NCI-H2029 treated with DMSO at 0.1 percent for 48 hours (cell line): ENCODE results near the gene CELF2.
"Not testable (repeated sequence)": the region's sequence is repeated elsewhere in the genome, so short reads cannot be mapped to it uniquely, and the experiment has no call there.

ENCODE experiments used
- DNase-seq: peaks from one replicate; lab custom pipeline; 2025; lab: John Stamatoyannopoulos, UW

The CELF2 gene

DNA sequence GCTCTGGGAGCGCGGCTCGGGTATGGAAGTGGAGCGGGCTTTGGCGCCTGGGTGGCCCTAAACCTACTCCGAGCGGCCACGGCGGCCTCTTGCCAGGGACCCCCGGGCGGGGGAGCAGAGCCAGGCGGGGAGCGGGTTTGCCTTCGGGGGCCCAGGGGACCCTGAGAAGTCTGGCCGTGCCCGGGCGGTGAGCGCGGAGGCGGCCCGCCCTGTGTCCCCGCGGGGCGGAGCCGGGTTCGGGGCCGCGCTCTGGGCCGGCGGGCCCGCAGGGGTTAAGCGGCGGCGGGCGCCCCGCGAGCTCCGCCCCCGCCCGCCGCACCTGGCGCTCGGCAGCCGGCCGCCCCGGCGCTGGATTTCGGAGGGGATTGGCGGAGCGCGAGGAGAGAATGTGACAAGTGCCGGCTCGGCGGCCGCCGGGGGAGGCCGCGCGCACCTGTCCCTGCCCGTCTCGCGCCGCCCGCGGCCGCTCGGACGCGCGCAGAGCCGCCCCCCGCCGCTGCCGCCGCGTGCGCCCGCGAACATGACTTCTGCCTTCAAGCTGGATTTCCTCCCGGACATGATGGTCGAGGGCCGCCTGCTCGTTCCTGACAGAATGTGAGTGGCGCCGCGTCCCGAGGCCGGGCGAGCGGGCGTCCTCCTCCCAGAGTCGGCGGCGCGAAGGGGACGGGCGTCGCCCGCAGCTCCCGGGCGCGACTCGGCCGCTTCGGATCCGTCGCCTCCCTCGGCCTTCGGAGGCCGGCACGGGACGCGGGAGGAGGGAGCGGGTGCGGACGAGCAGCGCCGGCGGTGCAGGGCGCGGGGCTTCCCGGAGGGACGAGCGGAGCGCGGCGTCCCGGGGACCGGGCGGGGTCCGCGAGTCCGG is at the start of gene CELF2:
Gene CELF2, plus strand, starts transcription at position 303 of the 862 bp plus-strand sequence. Its CDS starts 218 bp downstream, at position 521.
- DNase-seq, result no peak

DNA sequence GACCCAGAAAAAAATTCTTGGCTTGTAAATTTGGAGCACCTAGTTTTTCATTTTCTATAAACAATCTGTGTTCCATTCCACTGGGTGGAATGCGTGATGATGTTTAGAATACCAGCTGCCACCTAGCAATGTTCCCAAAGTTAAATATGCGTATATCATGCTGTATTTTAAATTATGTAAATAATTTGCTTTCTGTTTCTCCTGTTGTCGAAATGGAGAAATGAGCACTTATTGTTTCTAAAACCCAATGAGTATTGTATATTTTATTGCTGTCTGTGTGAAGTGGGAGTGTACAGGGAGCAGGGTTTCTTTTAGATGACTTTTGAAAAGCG is 49.4 kb upstream of the CELF2 start:
- no peak for DNase-seq

DNA sequence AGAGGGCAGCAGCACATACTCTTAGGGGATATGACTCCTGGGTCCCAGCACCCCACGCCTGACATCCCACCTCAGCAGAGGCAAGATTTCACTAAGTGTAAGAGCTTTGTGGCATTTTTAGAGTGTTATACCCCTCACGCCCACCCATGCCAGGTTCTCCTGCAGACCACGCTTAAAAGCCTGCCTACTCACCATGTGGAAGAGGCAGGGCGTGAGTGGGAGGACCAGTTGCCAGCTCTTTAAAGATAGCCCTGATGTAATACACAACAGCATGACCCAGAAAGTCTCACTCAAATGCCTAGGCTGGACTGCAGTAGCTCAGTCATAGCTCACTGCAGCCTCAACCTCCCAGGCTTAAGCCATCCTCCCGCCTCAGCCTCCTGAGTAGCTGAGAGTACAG is 44.4 kb upstream of the CELF2 start:
- no peak for DNase-seq

DNA sequence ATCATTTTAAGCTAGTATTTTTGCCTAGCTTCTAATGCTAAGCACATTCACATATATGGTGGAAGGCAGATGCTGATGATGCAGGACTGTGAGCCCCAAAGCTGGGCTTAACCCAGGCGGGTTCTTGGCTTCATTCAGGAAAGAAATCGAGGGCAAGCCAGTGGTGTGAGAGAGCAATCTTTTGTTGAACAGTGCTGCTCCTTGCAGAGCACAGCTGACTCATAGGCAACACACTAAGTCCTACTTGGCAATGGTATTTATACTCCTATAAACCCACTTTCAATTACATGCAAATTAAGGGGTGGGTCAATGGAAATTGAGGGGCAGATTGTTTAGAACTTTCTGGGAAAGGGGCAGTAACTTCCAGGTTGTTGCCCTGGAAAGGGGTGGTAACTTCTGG is 42.0 kb upstream of the CELF2 start:
- DNase-seq, result no peak

DNA sequence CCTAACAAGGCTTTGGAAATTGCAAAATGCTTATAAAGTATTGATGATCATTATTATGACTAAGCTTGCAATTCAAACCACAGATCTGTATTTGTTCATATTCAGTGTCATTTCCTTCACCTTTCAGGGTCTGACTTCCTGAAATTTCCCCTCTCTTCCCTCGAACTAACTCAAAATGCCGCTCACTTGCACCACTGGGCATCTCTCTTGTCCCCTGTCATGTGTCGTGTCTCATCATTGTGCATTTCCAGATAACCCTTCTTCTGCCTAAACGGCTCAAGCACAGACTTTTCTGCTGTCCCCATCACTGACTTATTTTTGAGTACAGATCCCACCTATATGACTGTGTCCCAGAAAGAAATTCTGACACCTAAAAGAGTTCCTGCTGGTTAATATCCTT is 41.0 kb upstream of the CELF2 start:
- no peak for DNase-seq

DNA sequence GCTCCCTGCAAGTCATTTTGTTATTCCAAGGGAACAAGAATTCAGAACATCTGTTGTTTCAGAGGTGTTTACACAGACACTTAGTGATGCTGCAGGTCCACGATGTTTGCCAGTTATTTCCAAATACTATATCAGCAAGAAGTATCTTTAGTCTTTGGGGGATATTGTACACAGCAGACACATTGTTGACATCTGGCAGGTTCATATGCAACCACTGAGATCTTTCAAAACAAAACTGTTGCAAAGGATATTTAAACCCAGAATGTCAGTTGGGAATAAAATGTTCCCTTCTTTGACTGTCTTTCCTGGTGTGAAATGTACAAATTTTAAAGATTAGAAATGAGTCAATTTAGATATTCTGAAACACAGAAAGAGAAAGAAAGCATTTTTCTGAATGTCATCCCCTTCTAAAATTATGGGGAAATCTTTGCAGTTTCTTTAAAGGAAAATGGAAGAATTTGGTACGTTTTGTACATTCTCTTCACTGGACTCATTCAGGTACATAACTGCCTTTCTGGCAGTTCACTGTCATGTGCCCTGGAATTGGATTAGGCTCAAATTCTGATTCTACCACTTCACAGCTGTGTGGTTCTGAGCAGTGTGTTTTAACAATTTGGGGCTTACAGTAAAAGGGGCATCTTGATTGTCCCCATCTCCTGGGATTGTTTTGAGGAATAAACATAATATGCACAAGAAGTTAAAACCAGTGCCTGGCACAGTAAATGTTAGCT is 40.3 kb upstream of the CELF2 start:
- no peak for DNase-seq

DNA sequence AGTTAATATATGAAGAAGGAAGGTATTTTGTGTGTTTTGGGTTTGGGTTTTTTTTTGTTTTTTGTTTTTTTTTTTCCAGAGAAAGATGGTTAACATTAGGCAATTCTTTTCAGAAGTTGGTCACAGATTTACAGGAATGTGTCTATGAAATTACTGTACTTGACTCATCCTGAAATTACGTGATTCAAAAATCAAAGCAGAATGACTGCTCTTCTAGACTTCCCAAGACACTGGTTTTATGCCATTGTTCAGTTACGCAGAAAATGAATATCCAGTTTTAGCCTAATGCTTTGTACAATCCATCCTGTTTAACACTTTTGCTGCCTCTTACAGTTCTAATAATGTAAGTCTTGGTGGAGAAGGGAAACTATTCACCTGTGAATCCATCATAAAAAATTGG is 39.7 kb upstream of the CELF2 start:
- no peak for DNase-seq

DNA sequence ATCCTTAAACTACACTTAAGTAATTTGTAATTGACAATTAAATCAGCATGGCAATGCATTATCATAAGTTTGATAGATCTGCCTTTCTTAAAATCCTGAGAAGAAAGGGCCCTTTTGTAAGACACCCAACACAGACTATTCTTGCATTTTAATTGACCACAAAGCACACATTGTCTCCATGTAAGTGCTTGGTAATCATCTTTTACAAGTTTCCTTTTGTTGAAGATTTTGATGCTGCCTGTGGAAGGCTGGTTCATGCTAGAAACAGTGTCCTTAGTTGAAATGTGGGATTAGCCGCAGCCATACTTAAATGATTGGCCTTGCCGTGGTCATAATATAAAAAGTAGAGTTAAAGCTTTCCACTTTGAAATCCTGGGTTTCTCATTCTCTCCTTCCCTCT is 32.3 kb upstream of the CELF2 start:
- DNase-seq, result no peak

DNA sequence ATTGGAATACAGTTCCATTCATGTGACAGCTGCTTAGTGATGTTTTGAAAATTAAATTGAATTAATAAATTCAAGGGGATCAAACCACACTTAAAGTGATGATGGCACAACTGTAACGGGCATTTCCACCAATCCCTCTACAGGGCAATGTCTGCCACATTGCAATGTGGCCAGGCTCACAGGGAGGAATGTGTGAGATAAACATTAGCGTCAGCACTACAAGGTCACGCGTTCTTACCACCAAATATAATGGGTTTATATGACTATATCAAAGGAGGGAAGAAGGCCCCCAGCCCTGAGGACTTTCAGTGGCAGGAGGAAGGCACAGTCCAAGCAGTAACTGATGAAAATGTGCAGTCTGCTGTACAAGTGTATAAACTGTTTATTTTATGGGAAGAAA is 31.1 kb upstream of the CELF2 start:
- no peak for DNase-seq

DNA sequence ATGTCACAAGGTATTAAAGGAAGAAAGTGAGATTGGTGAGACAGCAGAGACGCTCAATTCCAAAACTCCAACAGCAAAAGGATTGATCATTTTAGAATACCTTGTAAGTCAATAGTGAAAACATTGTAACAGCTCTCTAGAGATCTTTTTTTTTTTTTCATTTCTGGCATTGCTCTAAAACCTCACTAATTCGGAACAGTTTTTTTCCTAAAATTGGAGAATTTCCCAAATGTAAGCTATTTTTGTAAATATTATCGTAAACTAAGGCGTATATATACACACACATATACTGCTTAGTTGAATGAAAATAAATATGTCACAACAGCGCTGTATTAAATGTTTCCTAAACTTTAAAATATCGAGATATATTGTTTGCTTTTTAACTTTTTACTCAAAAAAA is 30.6 kb upstream of the CELF2 start:
- DNase-seq, result no peak

DNA sequence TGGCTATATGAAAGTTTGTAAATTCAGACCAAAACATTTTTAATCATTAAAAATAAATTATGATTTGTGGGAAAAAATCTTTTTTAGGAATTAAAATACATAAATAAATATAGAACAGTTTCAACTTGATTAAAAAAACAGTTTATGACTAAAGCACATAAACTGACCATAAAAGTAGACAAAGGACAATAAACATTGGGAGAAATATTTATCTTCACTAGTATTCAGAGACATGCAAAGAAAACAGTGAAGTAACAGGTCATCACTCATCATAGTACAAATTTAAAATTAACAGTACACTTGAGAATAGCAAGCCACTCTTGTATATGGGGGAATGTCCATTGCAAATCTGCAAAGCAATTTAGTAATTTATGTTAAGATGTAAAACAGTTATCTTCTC is 28.0 kb upstream of the CELF2 start:
- DNase-seq, result no peak

DNA sequence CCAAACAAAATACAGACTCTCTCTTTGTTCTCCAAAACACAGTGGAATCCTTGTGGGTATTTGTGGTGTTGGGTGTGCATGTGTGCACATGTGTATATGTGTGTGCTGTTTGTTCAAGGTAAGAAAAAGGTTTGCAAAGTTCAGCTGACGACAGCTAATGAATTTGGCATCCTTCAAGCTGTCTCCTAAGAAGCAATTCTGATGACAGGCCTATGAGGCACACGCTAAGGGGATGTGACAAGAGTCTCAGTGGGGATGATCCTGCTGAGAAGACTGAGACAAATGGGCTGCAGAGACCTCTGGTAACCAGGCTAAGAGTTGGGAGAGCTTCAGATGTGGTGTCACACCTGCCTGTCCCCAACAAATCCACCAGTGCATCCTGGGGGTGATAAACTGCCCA is 26.5 kb upstream of the CELF2 start:
- DNase-seq, result no peak

DNA sequence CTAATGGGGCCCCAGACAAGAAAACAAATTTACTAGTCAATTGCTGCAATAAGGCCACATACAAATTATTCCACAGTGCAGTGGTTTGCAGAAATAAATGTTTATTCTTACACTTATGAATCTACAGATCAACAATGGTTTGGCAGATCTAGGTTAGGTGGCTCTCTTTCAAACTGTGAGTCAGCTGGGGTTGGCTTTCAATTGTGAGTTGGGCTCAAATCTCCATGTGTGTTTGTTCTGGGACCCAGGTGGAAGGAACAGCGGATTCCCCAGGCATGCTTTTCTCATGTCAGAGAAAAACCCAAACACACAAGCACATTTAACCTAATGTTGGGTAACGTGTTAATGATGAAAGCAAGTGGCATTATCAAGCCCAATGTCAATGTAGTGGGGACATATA is 25.6 kb upstream of the CELF2 start:
- DNase-seq, result no peak

DNA sequence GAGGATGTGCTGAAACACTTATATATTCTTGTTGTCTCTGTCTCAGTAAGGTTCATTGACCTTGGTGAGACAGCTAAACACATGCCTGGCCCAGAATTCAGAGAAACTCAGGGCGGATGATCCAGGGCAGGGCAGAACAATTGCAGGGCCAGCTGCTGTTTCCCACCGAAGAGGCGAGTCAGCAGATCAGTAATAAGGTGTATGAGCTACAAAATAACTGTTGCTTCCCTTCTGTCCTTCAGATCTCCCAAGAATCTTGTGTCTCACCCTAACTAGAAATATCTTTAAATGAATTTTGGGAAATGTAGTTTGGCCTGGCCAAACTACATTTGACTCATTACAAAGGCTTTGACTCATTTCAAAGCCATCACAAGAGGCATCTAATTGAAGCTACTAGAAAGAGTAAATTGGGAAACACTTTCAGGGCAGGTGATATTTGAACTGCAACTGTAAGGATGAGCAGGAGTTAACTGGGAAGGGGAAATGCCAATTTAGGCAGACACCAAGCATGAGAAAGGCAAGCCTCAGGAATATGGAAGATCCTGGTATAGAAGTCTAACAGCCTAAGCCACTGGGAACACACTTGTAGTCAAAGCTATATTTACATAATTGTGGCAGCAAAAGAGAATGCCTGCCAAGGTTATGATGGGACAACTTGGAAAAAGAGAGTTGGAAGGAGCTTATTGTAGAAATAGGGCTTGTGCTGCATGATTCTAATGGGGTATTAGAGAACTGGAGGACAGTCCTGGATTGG is 24.5 kb upstream of the CELF2 start:
- no peak for DNase-seq

DNA sequence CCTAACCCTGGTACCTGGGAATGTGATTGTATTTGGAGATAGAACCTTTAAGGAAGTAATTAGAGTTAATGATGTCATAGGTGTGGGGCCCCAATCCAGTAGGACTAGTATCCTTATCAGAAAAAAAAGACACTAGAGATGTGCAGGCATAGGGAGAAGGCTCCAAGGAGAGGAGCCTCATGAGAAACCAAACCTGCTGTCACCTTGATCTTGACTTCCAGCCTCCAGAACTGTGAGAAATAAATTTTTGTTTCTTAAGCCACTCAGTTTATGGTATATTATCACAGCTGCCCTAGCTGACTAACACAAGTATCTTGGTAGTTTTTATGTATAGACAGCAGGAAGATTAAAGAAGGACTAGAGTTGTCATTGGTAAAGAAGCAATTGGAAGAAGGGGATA is 23.9 kb upstream of the CELF2 start:
- DNase-seq, result no peak

DNA sequence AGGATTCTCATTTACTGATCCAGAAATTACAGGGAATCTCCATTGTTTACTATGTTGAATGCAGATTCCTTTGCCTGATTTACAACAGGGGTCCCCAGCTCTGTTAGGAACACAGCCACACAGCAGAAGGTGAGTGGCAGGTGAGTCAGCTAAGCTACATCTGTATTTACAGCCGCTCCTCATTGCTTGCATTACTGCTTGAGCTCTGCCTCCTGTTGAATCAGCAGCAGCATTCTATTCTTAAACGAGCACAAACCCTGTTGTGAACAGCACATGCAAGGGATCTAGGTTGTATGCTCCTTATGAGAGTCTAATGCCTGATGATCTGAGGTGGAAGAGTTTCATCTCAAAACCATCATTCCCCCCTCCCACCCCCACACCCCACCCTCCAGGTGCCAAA is 23.3 kb upstream of the CELF2 start:
- no peak for DNase-seq

DNA sequence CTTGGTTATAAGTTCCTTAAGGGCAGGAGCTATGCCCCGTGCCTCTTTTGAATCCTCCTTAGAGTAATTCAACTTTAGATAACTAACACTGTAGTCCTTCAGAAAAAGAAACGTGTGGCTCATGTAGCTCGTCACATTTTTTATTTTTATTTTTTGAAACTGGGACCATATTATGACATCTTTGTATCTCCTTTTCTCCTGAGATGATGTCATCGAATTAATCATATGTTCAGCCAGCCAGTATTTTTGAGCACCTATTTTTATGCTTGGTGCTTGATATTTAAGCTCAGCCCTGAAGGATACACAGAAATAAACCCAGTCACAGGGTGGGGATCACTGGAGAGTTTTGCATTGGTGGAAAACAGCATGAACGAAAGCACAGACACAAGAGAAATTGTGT is 22.6 kb upstream of the CELF2 start:
- no peak for DNase-seq

DNA sequence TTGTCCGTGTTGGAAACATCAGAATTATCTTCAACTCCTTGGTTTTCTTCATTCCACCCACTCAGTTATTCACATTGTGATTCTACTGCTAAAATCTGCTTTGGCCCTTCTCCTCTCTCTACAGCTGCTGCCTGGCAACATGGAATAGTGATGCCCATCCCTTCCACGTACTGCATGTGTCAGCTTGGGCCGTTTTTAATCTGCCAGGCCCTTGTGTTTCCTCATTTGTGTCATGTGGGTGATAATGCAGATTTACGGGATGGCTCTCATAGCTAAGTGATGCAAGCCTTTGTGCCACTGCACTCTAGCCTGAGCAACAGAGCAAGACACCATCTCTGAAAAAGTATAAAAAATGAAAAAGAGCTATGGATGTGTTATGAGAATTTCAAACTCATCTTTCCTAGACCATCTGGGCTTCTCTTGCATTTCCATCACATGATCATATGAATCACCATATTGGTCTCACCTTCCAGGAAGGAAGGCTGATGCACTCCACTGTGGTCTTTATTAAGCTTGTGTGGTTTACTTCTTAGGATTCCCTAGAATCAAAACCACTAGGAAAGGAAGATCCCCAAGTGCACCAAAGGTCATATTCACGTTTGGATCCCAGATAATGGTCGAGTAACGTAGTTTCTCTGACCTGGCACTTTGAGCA is 20.6 kb upstream of the CELF2 start:
- no peak for DNase-seq

DNA sequence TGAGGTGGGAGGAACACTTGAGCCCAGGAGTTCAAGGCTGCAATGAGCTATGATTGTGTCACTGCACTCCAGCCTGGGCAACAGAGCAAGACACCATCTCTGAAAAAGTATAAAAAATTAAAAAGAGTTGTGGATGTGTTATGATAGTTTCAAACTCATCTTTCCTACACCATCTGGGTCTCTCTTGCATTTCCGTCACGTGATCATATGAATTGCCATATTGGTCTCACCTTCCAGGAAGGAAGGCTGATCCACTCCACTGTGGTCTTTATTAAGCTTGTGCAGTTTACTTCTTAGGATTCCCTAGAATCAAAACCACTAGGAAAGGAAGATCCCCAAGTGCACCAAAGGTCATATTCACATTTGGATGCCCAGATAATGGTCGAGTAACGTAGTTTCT is 18.2 kb upstream of the CELF2 start:
- DNase-seq, result not testable (repeated sequence)

DNA sequence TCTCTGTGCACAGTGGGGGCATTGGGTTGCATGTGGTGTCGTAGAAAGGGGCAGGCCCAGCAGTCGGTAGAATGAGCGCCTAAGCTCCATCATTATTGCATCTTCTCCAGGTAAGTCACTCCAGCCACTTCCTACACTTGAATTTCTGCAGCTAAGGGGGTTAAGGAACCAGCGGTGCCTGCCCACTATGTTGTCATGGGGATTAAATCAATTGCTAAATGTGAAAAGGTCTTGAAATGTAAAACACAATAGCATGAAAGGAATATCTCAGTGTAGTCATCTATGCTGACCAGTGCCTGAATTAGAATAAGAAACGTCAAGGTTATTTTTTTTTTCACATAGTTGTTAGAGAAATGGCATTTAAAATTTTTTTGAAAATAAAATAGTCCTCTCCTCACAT is 15.2 kb upstream of the CELF2 start:
- no peak for DNase-seq

DNA sequence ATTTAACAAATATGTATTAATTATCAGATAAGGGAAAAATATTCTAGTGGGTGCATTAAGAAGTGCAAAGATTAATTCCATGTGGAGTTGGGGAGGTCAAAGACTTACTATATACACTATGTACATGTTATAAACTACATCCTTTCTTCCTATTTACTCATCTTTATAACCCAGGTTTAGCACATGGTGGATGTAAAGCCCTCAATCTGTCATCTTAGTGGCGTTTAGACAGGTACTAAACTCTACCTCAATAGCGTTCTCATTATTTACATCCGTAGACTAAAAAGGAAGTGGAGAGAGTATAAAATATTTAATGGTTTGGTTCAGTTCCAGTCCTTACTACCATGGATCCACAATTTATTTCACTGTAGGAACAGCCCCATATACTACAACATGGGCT is 14.8 kb upstream of the CELF2 start:
- no peak for DNase-seq

DNA sequence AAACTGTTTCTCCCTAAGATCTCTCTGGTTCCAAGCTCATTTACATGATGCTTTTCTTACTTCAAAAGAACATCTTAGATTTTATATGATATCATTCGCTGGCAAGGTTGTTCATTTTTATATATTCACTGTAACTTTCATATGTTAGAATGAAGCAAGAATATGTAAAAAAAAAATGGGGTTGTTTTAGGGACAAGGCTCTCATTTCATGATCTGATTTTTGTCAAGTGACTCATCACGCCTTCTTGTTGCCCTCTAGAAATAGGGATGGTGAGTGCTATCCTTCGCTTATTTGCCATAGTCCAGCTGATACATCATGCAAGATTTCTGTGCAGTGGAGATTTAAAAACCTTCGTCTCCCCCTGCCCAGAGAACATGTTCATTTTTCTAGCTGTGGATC is 14.0 kb upstream of the CELF2 start:
- no peak for DNase-seq
